ENCODE results near the gene DSTN.
"Not testable (repeated sequence)": the region's sequence is repeated elsewhere in the genome, so short reads cannot be mapped to it uniquely, and the experiment has no call there.

DSTN gene

DNA sequence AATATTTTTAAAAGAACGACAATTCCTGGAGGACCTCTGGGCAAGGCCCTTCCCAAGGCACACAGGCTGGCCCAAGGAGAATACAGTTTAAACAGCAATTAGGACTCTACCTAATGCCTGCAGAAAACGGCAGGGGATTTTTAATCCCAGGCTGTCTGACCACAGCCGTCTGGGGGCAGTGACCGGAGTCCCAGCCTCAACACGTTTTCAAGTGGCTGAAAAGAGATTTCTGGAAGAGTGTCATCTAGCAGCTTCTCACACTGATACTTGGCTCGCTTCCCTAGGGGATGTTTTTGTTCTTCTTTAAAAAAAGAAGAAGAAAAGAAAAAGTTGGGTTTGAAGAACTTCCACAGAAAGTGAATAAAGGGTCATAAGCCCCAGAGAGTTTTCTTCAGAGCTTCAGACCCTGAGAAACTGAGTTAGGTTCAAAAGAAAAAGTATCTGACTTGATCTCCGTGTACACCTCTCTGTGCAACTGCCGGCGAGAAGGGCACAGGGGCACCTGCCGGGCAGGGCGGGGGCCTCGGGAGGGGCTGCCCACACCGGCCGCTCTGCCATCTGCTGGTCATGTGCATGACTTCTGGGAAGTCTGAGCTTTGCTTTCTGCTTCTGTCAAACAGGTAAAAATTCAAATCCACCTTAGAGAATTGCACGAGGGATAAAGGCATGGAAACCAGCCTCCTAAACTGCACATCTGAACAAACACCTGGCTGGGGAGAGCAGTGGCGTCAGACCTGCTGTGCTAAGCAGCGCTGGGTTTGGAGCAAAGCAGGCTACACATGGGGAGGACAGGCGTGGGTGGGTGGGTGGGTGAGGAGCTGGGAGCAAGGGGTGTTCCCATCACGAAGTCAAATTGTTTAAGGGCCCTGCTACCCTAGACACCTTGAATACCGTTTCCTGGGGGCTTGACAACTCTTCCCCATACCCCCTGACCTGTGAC is 79.2 kb downstream of the DSTN start:
- no peak for DNase-seq (ENCODE audit: low read depth in 2 of 2, low spot score in 1 of 2)

DNA sequence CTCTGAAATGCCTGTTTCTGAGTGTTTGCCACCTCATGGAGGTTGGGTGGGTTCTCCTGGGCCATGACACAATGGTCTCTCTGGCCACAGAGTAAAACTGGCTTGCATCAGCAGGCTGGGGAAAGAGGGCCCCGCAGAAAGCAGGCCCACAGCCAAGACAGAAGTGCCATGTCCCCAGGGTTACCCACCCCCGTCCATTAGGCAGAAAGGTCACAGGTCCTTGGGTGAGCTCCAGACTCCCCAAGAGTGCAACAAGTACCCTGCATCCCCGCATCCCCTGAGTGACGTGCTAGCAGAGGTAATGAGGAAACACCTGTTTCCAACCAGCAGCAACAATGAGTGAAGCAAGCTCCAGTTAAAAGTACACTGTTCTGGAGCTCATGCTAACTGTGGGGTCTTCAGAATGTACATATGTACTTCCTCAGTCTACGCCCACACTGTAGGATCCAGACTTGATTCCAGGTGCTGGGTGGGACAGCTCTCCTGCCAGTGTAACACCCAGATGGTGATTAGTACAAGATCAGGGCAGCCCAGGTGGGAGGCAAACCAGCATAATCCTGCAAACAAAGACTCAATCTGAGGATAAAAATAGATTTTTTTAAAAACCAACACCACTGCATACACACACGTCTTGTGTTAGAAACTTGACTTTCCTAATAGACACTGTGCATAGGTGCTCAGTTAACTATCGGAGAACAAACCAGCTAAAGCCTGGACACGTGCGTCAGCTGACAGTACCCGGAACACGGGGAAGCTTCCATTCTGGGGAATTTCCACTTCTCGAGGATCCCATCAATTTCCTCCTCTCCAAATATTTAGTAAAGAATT is 80.6 kb downstream of the DSTN start:
- no peak for DNase-seq (ENCODE audit: low read depth in 2 of 2, low spot score in 1 of 2)

- DNase-seq (ENCODE audit: low read depth in 2 of 2, low spot score in 1 of 2): no peak
Measured at GRCh38 chr20:17651129-17651759, 81.4 kb downstream of the DSTN start.

- no peak for DNase-seq (ENCODE audit: low read depth in 2 of 2, low spot score in 1 of 2)
Measured at GRCh38 chr20:17651760-17652388, 82.0 kb downstream of the DSTN start.

GRCh38 chr20:17652411-17652810 is 82.5 kb downstream of the DSTN start:
- DNase-seq (ENCODE audit: low read depth in 2 of 2, low spot score in 1 of 2): no peak

- DNase-seq (ENCODE audit: low read depth in 2 of 2, low spot score in 1 of 2): no peak
Measured at GRCh38 chr20:17653835-17654648, 84.2 kb downstream of the DSTN start.

GRCh38 chr20:17654649-17655285 is 84.9 kb downstream of the DSTN start:
- DNase-seq (ENCODE audit: low read depth in 2 of 2, low spot score in 1 of 2): no peak

DNA sequence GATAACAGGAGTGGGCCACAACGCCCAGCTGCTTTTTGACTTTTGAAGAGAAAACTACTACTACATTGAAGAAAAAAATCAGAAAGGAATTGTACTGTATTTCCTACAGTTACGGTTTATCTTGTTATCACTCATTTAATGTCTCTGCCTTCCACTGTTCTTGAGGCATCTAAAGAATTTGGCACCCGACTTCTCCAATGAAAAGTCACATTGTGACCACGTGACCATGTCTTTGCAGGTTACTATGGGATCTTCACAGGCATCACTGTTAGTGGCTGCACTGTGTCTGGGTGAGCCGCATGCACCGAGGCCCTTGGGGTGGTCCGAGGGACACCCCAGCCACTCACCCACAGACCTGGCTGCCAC is 85.4 kb downstream of the DSTN start:
- no peak for DNase-seq (ENCODE audit: low read depth in 2 of 2, low spot score in 1 of 2)

GRCh38 chr20:17655865-17656479 is 86.1 kb downstream of the DSTN start:
- no peak for DNase-seq (ENCODE audit: low read depth in 2 of 2, low spot score in 1 of 2)

GRCh38 chr20:17657079-17657825 is 87.4 kb downstream of the DSTN start:
- no peak for DNase-seq (ENCODE audit: low read depth in 2 of 2, low spot score in 1 of 2)

DNA sequence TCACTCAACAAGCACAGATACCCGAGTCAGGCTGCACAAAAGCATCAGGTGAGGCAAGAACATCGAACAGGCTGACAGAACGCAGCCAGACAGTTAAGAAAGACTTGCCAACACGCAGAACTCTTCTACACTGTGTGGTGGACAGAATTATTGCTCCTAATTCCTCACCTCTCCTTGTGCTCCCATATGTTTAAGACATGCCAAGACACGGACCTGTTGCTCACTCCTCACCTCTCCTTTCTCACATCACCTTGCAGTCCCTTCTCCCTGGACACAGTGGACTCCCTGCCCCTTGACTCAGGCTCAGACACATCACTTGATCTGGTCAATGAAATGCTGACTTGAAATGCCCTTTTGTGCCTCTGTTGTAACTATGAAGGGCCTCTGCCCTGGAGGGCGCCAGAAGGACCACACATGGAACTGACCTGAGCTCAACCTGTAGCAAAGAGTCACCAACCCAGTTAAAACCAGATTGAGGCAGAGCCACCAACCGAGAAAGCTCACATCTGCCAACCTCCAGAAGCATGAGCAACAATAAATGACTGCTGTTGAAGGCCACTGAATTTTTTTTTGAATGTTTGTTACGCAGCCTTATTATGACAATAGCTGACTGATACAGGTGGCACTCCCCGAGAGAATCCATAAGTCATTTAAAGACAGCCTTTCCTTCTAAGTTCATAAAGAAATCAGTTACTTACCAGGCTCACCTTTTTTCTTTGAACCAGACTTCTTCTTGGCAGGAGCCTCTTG is 88.2 kb downstream of the DSTN start:
- DNase-seq (ENCODE audit: low read depth in 2 of 2, low spot score in 1 of 2): no peak

DNA sequence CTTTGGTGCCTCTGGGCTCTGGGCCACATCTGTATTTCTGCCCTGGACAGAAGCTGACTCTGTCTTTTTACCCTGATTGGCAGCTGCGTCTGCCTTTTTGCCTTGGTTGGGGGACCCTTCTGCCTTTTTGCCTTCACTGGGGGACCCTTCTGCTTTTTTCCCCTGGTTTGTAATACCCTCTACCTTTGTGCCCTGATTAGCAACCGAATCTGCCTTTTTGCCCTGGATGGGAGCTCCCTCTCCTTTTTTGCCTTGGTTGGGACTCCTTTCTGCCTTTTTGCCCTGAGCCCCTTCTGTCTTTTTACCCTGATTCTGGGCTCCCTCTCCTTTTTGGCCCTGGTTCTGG is 88.7 kb downstream of the DSTN start:
- DNase-seq (ENCODE audit: low read depth in 2 of 2, low spot score in 1 of 2): no peak

DNA sequence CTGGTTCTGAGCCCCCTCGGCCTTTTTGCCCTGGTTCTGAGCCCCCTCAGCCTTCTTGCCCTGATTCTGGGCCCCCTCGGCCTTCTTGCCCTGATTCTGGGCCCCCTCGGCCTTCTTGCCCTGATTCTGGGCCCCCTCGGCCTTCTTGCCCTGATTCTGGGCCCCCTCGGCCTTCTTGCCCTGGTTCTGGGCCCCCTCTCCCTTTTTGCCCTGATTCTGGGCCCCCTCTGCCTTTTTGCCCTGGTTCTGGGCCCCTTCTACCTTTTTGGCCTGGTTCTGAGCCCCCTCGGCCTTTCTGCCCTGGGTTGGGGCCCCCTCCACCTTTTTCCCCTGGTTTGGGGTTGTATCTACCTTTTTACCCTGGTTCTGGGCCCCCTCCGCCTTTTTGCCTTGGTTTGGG is 89.5 kb downstream of the DSTN start:
- not testable (repeated sequence) for DNase-seq (ENCODE audit: low read depth in 2 of 2, low spot score in 1 of 2)

Data from stimulated activated CD8-positive, alpha-beta memory T cell treated with anti-CD3 and anti-CD28 coated beads, Interleukin-4, amount 100 ng/mL, for 4 hours (primary cell).